Uterus (tissue), 2 donors: ENCODE measurements around the gene SLC25A29.

Experiments
- POLR2A ChIP-seq, 2 donors: fragments of 450-650 bp; IDR thresholded peaks; one replicate each; pipeline ENCODE4 v1.6.1; 2016; ENCODE audit warnings: antibody characterized with exemption in 2 of 2, mild to moderate bottlenecking in 1 of 2, moderate library complexity in 1 of 2
- TF ChIP-seq, protein P1 (sequence below), 4 experiments: fragments of 200-600 bp in 2 of 4; fragments of 450-650 bp in 2 of 4; sonication (generic) in 2 of 4; IDR thresholded peaks; one replicate each; pipeline ENCODE4 v1.5.1; 2016 to 2019; ENCODE audit warnings: antibody characterized with exemption in 4 of 4, mild to moderate bottlenecking in 2 of 4, moderate library complexity in 1 of 4

DNA sequence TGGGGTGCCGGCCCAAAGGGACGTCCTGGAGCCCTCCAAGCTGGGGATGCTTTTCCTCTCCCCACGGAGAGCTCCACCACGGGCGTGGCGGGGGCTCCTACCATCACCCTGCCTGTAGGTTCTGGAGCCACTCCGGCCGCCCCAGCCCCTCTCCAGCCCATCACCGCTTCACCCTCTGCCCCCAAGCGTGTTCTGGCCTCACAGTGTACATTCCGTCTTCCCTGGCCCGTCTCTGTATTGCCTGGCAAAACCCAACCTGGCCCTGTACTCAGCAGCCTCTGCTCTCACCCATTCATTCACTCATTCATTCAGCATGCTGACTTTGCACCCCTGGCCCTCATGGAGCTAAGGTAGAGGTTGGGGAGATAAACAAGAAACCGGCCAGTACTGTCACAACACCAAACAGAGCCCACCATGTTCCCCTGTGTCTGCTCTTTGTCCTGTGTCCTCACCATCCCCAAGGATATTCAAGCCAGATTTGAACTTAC is 20.3 kb downstream of the SLC25A29 start:
- TF ChIP-seq, protein P1, sequence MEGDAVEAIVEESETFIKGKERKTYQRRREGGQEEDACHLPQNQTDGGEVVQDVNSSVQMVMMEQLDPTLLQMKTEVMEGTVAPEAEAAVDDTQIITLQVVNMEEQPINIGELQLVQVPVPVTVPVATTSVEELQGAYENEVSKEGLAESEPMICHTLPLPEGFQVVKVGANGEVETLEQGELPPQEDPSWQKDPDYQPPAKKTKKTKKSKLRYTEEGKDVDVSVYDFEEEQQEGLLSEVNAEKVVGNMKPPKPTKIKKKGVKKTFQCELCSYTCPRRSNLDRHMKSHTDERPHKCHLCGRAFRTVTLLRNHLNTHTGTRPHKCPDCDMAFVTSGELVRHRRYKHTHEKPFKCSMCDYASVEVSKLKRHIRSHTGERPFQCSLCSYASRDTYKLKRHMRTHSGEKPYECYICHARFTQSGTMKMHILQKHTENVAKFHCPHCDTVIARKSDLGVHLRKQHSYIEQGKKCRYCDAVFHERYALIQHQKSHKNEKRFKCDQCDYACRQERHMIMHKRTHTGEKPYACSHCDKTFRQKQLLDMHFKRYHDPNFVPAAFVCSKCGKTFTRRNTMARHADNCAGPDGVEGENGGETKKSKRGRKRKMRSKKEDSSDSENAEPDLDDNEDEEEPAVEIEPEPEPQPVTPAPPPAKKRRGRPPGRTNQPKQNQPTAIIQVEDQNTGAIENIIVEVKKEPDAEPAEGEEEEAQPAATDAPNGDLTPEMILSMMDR (IDR thresholded peaks at IDR 0.05), result no peak
- TF ChIP-seq POLR2A (IDR thresholded peaks at IDR 0.05), result no peak
